Neuronal stem cell (in vitro differentiated cells): ENCODE measurements around the gene HOXA10.
A peak's percentile ranks its signal among the peaks of the same experiment; 100 is the strongest.

ENCODE experiments used
- DNase-seq: peaks from one replicate; pipeline ENCODE4 v3.0.0-alpha.2; 2013; ENCODE audit warnings: low spot score
- H2AFZ ChIP-seq: one replicate; pipeline ENCODE4 v1.6.1; 2013; ENCODE audit warnings: mild to moderate bottlenecking, low read length, inconsistent platforms
- H2AK5ac ChIP-seq: 2 replicates; pipeline ENCODE4 v1.6.1; 2013; ENCODE audit warnings: low read depth, mild to moderate bottlenecking, inconsistent platforms, low read length, moderate library complexity, mixed read lengths
- H2BK120ac ChIP-seq: 2 replicates; pipeline ENCODE4 v1.6.1; 2013; ENCODE audit warnings: low read depth, mild to moderate bottlenecking, inconsistent platforms, low read length, moderate library complexity, mixed read lengths
- H2BK12ac ChIP-seq: one replicate; pipeline ENCODE4 v1.6.1; 2013; ENCODE audit warnings: low read length, inconsistent platforms
- H2BK15ac ChIP-seq: 2 replicates; pipeline ENCODE4 v1.6.1; 2013; ENCODE audit warnings: mild to moderate bottlenecking, low read length, inconsistent platforms, mixed read lengths
- H2BK5ac ChIP-seq: one replicate; pipeline ENCODE4 v1.6.1; 2013; ENCODE audit warnings: inconsistent platforms, mild to moderate bottlenecking, low read length, moderate library complexity
- H3K14ac ChIP-seq: one replicate; pipeline ENCODE4 v1.6.1; 2013; ENCODE audit warnings: low read length, inconsistent platforms
- H3K18ac ChIP-seq: 2 replicates; pipeline ENCODE4 v1.6.1; 2013; ENCODE audit warnings: low read length, inconsistent platforms
- H3K23ac ChIP-seq: 2 replicates; pipeline ENCODE4 v1.6.1; 2013; ENCODE audit warnings: low read depth, mild to moderate bottlenecking, mixed read lengths, low read length, inconsistent platforms; ENCODE audit not compliant: poor library complexity
- H3K27ac ChIP-seq: replicated peaks from 3 replicates; pipeline ENCODE4 v1.5.1; 2013; ENCODE audit warnings: low read length, inconsistent platforms
- H3K27me3 ChIP-seq, 3 experiments: 2 replicates each; pipeline ENCODE4 v1.6.1; 2013; ENCODE audit warnings: low read length in 3 of 3, mild to moderate bottlenecking in 2 of 3, inconsistent platforms in 1 of 3, low read depth in 1 of 3, mixed read lengths in 1 of 3, moderate library complexity in 1 of 3; ENCODE audit not compliant: control insufficient read depth in 3 of 3, insufficient read depth in 3 of 3
- H3K36me3 ChIP-seq, 2 donors: replicated peaks in 1 of 2; 2 replicates each; pipeline ENCODE4 v1.6.1; 2013; ENCODE audit warnings: low read length in 2 of 2; ENCODE audit not compliant: control insufficient read depth in 2 of 2, insufficient read depth in 2 of 2
- H3K4ac ChIP-seq: 2 replicates; pipeline ENCODE4 v1.6.1; 2013; ENCODE audit warnings: inconsistent platforms, mild to moderate bottlenecking, low read length, moderate library complexity
- H3K4me1 ChIP-seq, 2 donors: 1 replicate in 1 of 2; 2 replicates in 1 of 2; pipeline ENCODE4 v1.6.1; 2013; ENCODE audit warnings: low read length in 2 of 2, low read depth in 1 of 2; ENCODE audit not compliant: control insufficient read depth in 2 of 2, insufficient read depth in 1 of 2
- H3K4me2 ChIP-seq: one replicate; pipeline ENCODE4 v1.6.1; 2013; ENCODE audit warnings: mild to moderate bottlenecking, low read length, inconsistent platforms; ENCODE audit not compliant: insufficient read depth, poor library complexity, severe bottlenecking
- H3K4me3 ChIP-seq, 2 donors: 2 replicates each; pipeline ENCODE4 v1.5.1; 2013; ENCODE audit warnings: low read length in 2 of 2, mild to moderate bottlenecking in 2 of 2, inconsistent platforms in 1 of 2, moderate library complexity in 1 of 2
- H3K79me1 ChIP-seq: one replicate; pipeline ENCODE4 v1.6.1; 2013; ENCODE audit warnings: low read depth, mild to moderate bottlenecking, inconsistent platforms, low read length, moderate library complexity
- H3K9ac ChIP-seq: one replicate; pipeline ENCODE4 v1.6.1; 2013; ENCODE audit warnings: mild to moderate bottlenecking, low read depth, low read length, inconsistent platforms; ENCODE audit not compliant: poor library complexity
- H3K9me3 ChIP-seq, 2 donors: replicated peaks in 1 of 2; 2 replicates each; pipeline versions ENCODE3 to v1.6.1; 2013; ENCODE audit warnings: low read length in 2 of 2, mild to moderate bottlenecking in 2 of 2, inconsistent platforms in 1 of 2, low read depth in 1 of 2, mixed read lengths in 1 of 2, moderate library complexity in 1 of 2; ENCODE audit not compliant: control insufficient read depth in 2 of 2, insufficient read depth in 1 of 2
- H4K8ac ChIP-seq: one replicate; pipeline ENCODE4 v1.6.1; 2013; ENCODE audit warnings: low read depth, mild to moderate bottlenecking, inconsistent platforms, low read length, moderate library complexity
- H4K91ac ChIP-seq: one replicate; pipeline ENCODE4 v1.6.1; 2013; ENCODE audit warnings: low read length, low read depth, mild to moderate bottlenecking, inconsistent platforms; ENCODE audit not compliant: poor library complexity
- WGBS, 2 donors: extraction: QIAGEN DNeasy Blood & Tissue Kit; methylation state at CpG; one replicate each; pipeline ENCODE4 v1.1.7; 2013; ENCODE audit warnings: missing lambda C conversion rate in 2 of 2, mixed read lengths in 1 of 2; ENCODE audit not compliant: insufficient read length in 2 of 2, insufficient replicate concordance in 1 of 2; ENCODE audit errors: extremely low coverage in 2 of 2; 5-methylcytosine and 5-hydroxymethylcytosine counted together

The HOXA10 gene

GRCh38 chr7:27217951-27218350 lies 43.8 kb upstream of the HOXA10 start:
- Histone ChIP-seq H2AFZ (no peak overlapping the region), H4K8ac (no peak overlapping the region), H2BK15ac (no peak overlapping the region), H2BK12ac (no peak overlapping the region), H3K4me1 (no peaks in the 10 kb centered on the region), H4K91ac (no peak overlapping the region), H3K4me2 (no peak overlapping the region), H3K18ac (no peak overlapping the region), H3K9ac (no peak overlapping the region), H2BK5ac (no peak overlapping the region), H3K4ac (no peak overlapping the region), H3K79me1 (no peaks in the 10 kb centered on the region), H2AK5ac (no peak overlapping the region), H3K27me3 (peaks cover 37 to 91% (median 78%) of the 10 kb centered on the region in 3 experiments), H3K23ac (no peak overlapping the region), H3K4me3 (no peak overlapping the region), H3K27ac (no peak overlapping the region), H3K14ac (no peak overlapping the region), H2BK120ac (no peak overlapping the region), H3K9me3 (peaks cover 0 to 4% of the 10 kb centered on the region in 2 donors), H3K36me3 (no peaks in the 10 kb centered on the region)
- DNase-seq = no peak

DNA sequence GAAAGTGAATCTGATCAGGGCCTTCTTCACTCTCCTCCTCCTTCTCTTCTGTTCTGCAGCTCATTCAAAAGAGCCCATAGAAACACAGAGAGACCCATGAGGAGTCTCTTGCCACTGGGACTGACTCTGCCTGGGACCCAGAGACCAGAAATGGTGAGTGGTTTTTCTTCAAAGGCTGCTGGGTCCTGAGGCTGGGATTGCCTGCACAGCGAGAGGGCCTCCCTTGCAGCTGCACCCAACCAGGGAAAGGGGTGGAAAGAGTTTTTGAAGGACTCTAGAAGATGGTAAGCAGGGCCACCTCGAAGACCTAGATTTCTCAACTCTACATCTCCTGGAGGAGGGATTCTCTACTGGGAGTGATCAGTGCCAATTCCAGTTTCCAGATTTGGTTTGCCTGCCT lies 41.2 kb upstream of the HOXA10 start:
- no peak overlapping the region for H3K18ac ChIP-seq
- H4K91ac ChIP-seq = no peak overlapping the region
- no peak overlapping the region for H2BK5ac ChIP-seq
- peaks cover 48 to 92% (median 86%) of the 10 kb centered on the region in 3 experiments for H3K27me3 ChIP-seq
- no peak overlapping the region for H3K4me2 ChIP-seq
- H2BK15ac ChIP-seq = no peak overlapping the region
- H3K4me3 ChIP-seq = no peak overlapping the region
- peaks cover 0 to 2% of the 10 kb centered on the region in 2 donors for H3K9me3 ChIP-seq
- no peak overlapping the region for H3K4ac ChIP-seq
- H2BK12ac ChIP-seq = no peak overlapping the region
- no peak overlapping the region for H3K27ac ChIP-seq
- DNase-seq = no peak
- no peak overlapping the region for H2AFZ ChIP-seq
- no peak overlapping the region for H2AK5ac ChIP-seq
- H4K8ac ChIP-seq = no peak overlapping the region
- H3K79me1 ChIP-seq = no peaks in the 10 kb centered on the region
- H3K4me1 ChIP-seq = no peaks in the 10 kb centered on the region
- no peak overlapping the region for H3K14ac ChIP-seq
- no peak overlapping the region for H2BK120ac ChIP-seq
- no CpG with 5 or more reads among the region's 2 CpGs for WGBS, 2 donors
- no peaks in the 10 kb centered on the region for H3K36me3 ChIP-seq
- no peak overlapping the region for H3K23ac ChIP-seq
- H3K9ac ChIP-seq = no peak overlapping the region

DNA sequence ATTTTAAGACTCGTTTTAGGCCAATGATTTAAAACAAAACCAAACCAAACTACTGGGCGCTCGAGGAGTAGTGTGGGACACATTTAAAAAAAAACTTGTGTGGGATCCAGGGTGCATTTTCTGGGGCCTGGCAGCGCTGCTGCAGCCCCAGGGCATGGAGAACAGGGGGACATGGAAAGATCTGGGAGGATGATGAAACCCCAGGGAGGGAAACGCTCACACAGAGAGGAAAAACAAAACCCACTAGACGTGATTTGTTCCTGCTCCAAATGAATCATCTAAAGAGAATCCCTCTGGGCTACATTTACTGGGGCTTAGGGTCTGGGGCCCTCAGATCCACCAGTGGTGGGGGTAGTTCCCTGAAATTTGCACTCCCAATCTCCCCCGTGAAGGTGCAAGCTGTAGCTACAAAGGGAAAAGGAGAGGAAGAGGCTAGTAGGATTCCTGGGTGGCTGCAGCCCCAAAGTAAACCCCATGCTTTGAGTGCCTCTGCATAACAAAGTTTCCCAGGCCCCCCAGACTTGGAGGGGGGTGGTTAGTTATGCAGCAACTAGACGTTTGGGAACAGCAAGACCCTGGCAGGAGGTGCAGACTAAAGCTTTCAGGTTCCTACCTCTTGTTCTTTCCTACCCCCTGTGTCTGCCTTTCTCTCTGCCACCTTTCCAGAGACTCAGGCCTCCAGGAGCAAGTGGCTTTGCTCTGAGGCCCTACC lies 40.3 kb upstream of the HOXA10 start:
- Histone ChIP-seq H2BK120ac (no peak overlapping the region), H3K4me1 (no peaks in the 10 kb centered on the region), H3K4ac (no peak overlapping the region), H3K4me2 (no peak overlapping the region), H3K18ac (no peak overlapping the region), H2AK5ac (no peak overlapping the region), H3K27me3 (peaks cover 39 to 92% (median 86%) of the 10 kb centered on the region in 3 experiments), H3K4me3 (no peak overlapping the region), H3K23ac (no peak overlapping the region), H4K91ac (no peak overlapping the region), H3K9ac (no peak overlapping the region), H3K27ac (no peak overlapping the region), H3K14ac (no peak overlapping the region), H2BK5ac (no peak overlapping the region), H3K9me3 (no peaks in the 10 kb centered on the region), H2BK12ac (no peak overlapping the region), H3K79me1 (no peaks in the 10 kb centered on the region), H2AFZ (peak overlapping the region; percentile 49), H2BK15ac (no peak overlapping the region), H4K8ac (no peak overlapping the region), H3K36me3 (no peaks in the 10 kb centered on the region)
- WGBS, 2 donors = no CpG with 5 or more reads among the region's 8 CpGs
- DNase-seq = no peak

GRCh38 chr7:27213433-27214238 lies 39.5 kb upstream of the HOXA10 start:
- Histone ChIP-seq H3K4me1 (no peaks in the 10 kb centered on the region), H2AFZ (peak overlapping the region; percentile 49), H4K91ac (no peak overlapping the region), H3K27ac (no peak overlapping the region), H3K4me3 (no peak overlapping the region), H4K8ac (no peak overlapping the region), H2BK15ac (no peak overlapping the region), H3K36me3 (no peaks in the 10 kb centered on the region), H2AK5ac (peak overlapping the region; percentile 22), H3K79me1 (no peaks in the 10 kb centered on the region), H3K14ac (no peak overlapping the region), H3K9ac (no peak overlapping the region), H3K23ac (peak overlapping the region; percentile 26), H3K9me3 (no peaks in the 10 kb centered on the region), H2BK120ac (no peak overlapping the region), H3K4me2 (no peak overlapping the region), H2BK5ac (no peak overlapping the region), H3K27me3 (peaks cover 39 to 94% (median 89%) of the 10 kb centered on the region in 3 experiments), H3K18ac (no peak overlapping the region), H2BK12ac (no peak overlapping the region), H3K4ac (no peak overlapping the region)
- no peak for DNase-seq
- WGBS, 2 donors = no CpG with 5 or more reads among the region's 50 CpGs
